Nephron (organoid): ENCODE data around the gene ESF1.

ENCODE experiments used
- H3K27ac Mint-ChIP-seq, 3 experiments: 2 replicates each; pipeline ENCODE4 v1.8.0; 2020; ENCODE audit warnings: mixed read lengths in 3 of 3, mild to moderate bottlenecking in 2 of 3, moderate library complexity in 1 of 3
- H3K27me3 Mint-ChIP-seq: 2 replicates; pipeline ENCODE4 v1.8.0; 2021; ENCODE audit warnings: low read depth, mild to moderate bottlenecking, moderate library complexity, mixed read lengths
- H3K36me3 Mint-ChIP-seq: 2 replicates; pipeline ENCODE4 v1.8.0; 2020; ENCODE audit warnings: low read depth, mixed read lengths
- H3K4me1 Mint-ChIP-seq: 2 replicates; pipeline ENCODE4 v1.8.0; 2020; ENCODE audit warnings: mixed read lengths
- H3K4me3 Mint-ChIP-seq, 3 experiments: 2 replicates each; pipeline ENCODE4 v1.8.0; 2020; ENCODE audit warnings: mild to moderate bottlenecking in 3 of 3, mixed read lengths in 3 of 3, moderate library complexity in 2 of 3
- H3K9me3 Mint-ChIP-seq: 2 replicates; pipeline ENCODE4 v1.8.0; 2020; ENCODE audit warnings: mixed read lengths
- CTCF ChIP-seq, 3 experiments: fragments of 200-600 bp; sonication (generic); IDR thresholded peaks; one replicate each; pipeline ENCODE4 v1.5.0; 2021; ENCODE audit warnings: antibody characterized with exemption in 3 of 3; ENCODE audit not compliant: unreplicated experiment in 3 of 3

Gene ESF1

GRCh38 chr20:13700761-13701160 lies 84.0 kb downstream of the ESF1 start:
- Mint-ChIP-seq H3K27me3 (no peaks in the 10 kb centered on the region), H3K4me1 (no peaks in the 10 kb centered on the region), H3K9me3 (peaks cover 4% of the 10 kb centered on the region), H3K4me3 (no peak overlapping the region), H3K36me3 (no peaks in the 10 kb centered on the region), H3K27ac (no peak overlapping the region)
- TF ChIP-seq CTCF (IDR thresholded peaks at IDR 0.05; ENCODE audit: unreplicated experiment in 3 of 3), result no peak

GRCh38 chr20:13694420-13695150 lies 90.1 kb downstream of the ESF1 start:
- H3K27me3 Mint-ChIP-seq, result no peaks in the 10 kb centered on the region
- TF ChIP-seq CTCF (IDR thresholded peaks at IDR 0.05; ENCODE audit: unreplicated experiment in 3 of 3), result no peak
- H3K9me3 Mint-ChIP-seq, result no peaks in the 10 kb centered on the region
- H3K36me3 Mint-ChIP-seq, result no peaks in the 10 kb centered on the region
- H3K27ac Mint-ChIP-seq, result no peak overlapping the region
- H3K4me1 Mint-ChIP-seq, result peaks cover 11% of the 10 kb centered on the region
- no peak overlapping the region for H3K4me3 Mint-ChIP-seq

GRCh38 chr20:13692802-13693736 lies 91.7 kb downstream of the ESF1 start:
- H3K4me1 Mint-ChIP-seq, result peaks cover 11% of the 10 kb centered on the region
- H3K36me3 Mint-ChIP-seq, result no peaks in the 10 kb centered on the region
- H3K4me3 Mint-ChIP-seq, result no peak overlapping the region
- H3K9me3 Mint-ChIP-seq, result no peaks in the 10 kb centered on the region
- TF ChIP-seq CTCF (IDR thresholded peaks at IDR 0.05; ENCODE audit: unreplicated experiment in 3 of 3), result no peak
- H3K27me3 Mint-ChIP-seq, result no peaks in the 10 kb centered on the region
- no peak overlapping the region for H3K27ac Mint-ChIP-seq

GRCh38 chr20:13690943-13691342 lies 93.8 kb downstream of the ESF1 start:
- Mint-ChIP-seq H3K9me3 (no peaks in the 10 kb centered on the region), H3K4me1 (peaks cover 11% of the 10 kb centered on the region), H3K36me3 (no peaks in the 10 kb centered on the region), H3K4me3 (no peak overlapping the region), H3K27me3 (peaks cover 6% of the 10 kb centered on the region), H3K27ac (peak overlapping the region; percentile 28 to 70 (median 62))
- TF ChIP-seq CTCF (IDR thresholded peaks at IDR 0.05; ENCODE audit: unreplicated experiment in 3 of 3), result no peak

- Mint-ChIP-seq H3K36me3 (no peaks in the 10 kb centered on the region), H3K9me3 (no peaks in the 10 kb centered on the region), H3K4me3 (no peak overlapping the region), H3K27me3 (peaks cover 11% of the 10 kb centered on the region), H3K27ac (no peak overlapping the region), H3K4me1 (peaks cover 11% of the 10 kb centered on the region)
- no peak for TF ChIP-seq CTCF (IDR thresholded peaks at IDR 0.05; ENCODE audit: unreplicated experiment in 3 of 3)
Measured at GRCh38 chr20:13687815-13688214, 96.9 kb downstream of the ESF1 start.
